NCI-H128 (cell line): ENCODE results near the gene BLOC1S3.

Source experiments
- DNase-seq: peaks from one replicate; lab custom pipeline; 2025; ENCODE audit not compliant: unreplicated experiment; lab: John Stamatoyannopoulos, UW

The BLOC1S3 gene

GRCh38 chr19:45178262-45179071 lies at the start of gene BLOC1S3:
BLOC1S3 (plus strand) TSS chr19:45178784; CDS start chr19:45179297, 513 bp downstream.
- DNase-seq = peak; percentile 100

- DNase-seq = no peak
These were observed 49.8 kb upstream of the BLOC1S3 start for GRCh38 chr19:45128806-45129205.

- no peak for DNase-seq
These were observed 48.3 kb upstream of the BLOC1S3 start for GRCh38 chr19:45130236-45130635.

- DNase-seq = peak; percentile 85
These were observed 47.5 kb upstream of the BLOC1S3 start for GRCh38 chr19:45130888-45131615.

GRCh38 chr19:45133661-45134060 lies 44.9 kb upstream of the BLOC1S3 start:
- no peak for DNase-seq

GRCh38 chr19:45135176-45135885 lies 43.3 kb upstream of the BLOC1S3 start:
- DNase-seq = no peak

- DNase-seq = no peak
These were observed 41.9 kb upstream of the BLOC1S3 start for GRCh38 chr19:45136507-45137178.

GRCh38 chr19:45137179-45137761 lies 41.3 kb upstream of the BLOC1S3 start:
- no peak for DNase-seq

- DNase-seq = no peak
These were observed 40.3 kb upstream of the BLOC1S3 start for GRCh38 chr19:45138303-45138751.

GRCh38 chr19:45139286-45140143 lies 39.1 kb upstream of the BLOC1S3 start:
- no peak for DNase-seq

- no peak for DNase-seq
These were observed 38.5 kb upstream of the BLOC1S3 start for GRCh38 chr19:45140144-45140503.

- DNase-seq = no peak
These were observed 38.1 kb upstream of the BLOC1S3 start for GRCh38 chr19:45140533-45140932.

- no peak for DNase-seq
These were observed 37.2 kb upstream of the BLOC1S3 start for GRCh38 chr19:45141203-45141900.

- no peak for DNase-seq
These were observed 36.4 kb upstream of the BLOC1S3 start for GRCh38 chr19:45142016-45142725.

GRCh38 chr19:45142726-45143110 lies 35.9 kb upstream of the BLOC1S3 start:
- DNase-seq = no peak

GRCh38 chr19:45144431-45145269 lies 33.9 kb upstream of the BLOC1S3 start:
- DNase-seq = no peak

- DNase-seq = no peak
These were observed 33.1 kb upstream of the BLOC1S3 start for GRCh38 chr19:45145270-45146189.
